SK-N-SH (cell line): ENCODE data around the gene ADAD1. TPM values are rescaled to one million over a fixed set of nuclear protein-coding genes. Genes with fewer than 3 reads are reported as not detected.

Experiments
- CTCF ChIA-PET: fragments of 300-600, 350-600 bp; formaldehyde crosslinking; extraction: SDS; loops from one replicate; lab custom pipeline; 2021; lab: Yijun Ruan, JAX
- POLR2A ChIA-PET: fragments of 350-600 bp; sonication (Branson Sonifier 250); formaldehyde crosslinking; extraction: SDS; loops from one replicate; lab custom pipeline; 2020; ENCODE audit warnings: antibody characterized with exemption, inconsistent platforms; lab: Yijun Ruan, JAX
- DNase-seq: peaks from one replicate; pipeline ENCODE4 v3.0.0; 2012
- H2AFZ ChIP-seq: fragments of 200-600 bp; sonication (generic); 2 replicates; pipeline ENCODE4 v1.8.1; 2016; ENCODE audit warnings: antibody characterized with exemption, mild to moderate bottlenecking, low read depth
- H3F3A ChIP-seq: fragments of 200-600 bp; sonication (generic); replicated peaks from 2 replicates; pipeline ENCODE3; 2016; ENCODE audit warnings: antibody characterized with exemption, mild to moderate bottlenecking; ENCODE audit not compliant: insufficient read depth
- H3K27ac ChIP-seq, 2 experiments: fragments of 200-500 bp in 1 of 2; fragments of 200-600 bp in 1 of 2; sonication (Bioruptor generic) in 1 of 2; sonication (generic), shearing (Covaris generic) in 1 of 2; 2 replicates each; pipeline versions ENCODE4 v1.5.1 to v1.6.1; 2014 to 2016; ENCODE audit warnings: low read depth in 2 of 2, inconsistent platforms in 1 of 2, low read length in 1 of 2, mild to moderate bottlenecking in 1 of 2, mixed read lengths in 1 of 2
- H3K27me3 ChIP-seq: fragments of 200-600 bp; sonication (generic), shearing (Covaris generic); 2 replicates; pipeline ENCODE4 v1.6.1; 2016; ENCODE audit warnings: mixed run types; ENCODE audit not compliant: insufficient read depth
- H3K36me3 ChIP-seq, 2 experiments: fragments of 200-500 bp in 1 of 2; fragments of 200-600 bp in 1 of 2; sonication (Bioruptor generic) in 1 of 2; sonication (generic) in 1 of 2; replicated peaks in 1 of 2; 2 replicates each; pipeline versions ENCODE3 to v1.5.1; 2014 to 2016; ENCODE audit warnings: low read length in 1 of 2, mild to moderate bottlenecking in 1 of 2; ENCODE audit not compliant: insufficient read depth in 2 of 2, control insufficient read depth in 1 of 2
- H3K4me1 ChIP-seq, 2 experiments: fragments of 200-500 bp in 1 of 2; fragments of 200-600 bp in 1 of 2; sonication (Bioruptor generic) in 1 of 2; sonication (generic), shearing (Covaris generic) in 1 of 2; 2 replicates each; pipeline versions ENCODE4 v1.5.1 to v1.6.1; 2014 to 2016; ENCODE audit warnings: low read depth in 1 of 2, low read length in 1 of 2, mixed run types in 1 of 2; ENCODE audit not compliant: insufficient read depth in 2 of 2, control insufficient read depth in 1 of 2
- H3K4me2 ChIP-seq: fragments of 200-600 bp; sonication (generic), shearing (Covaris generic); 2 replicates; pipeline ENCODE4 v1.6.1; 2017; ENCODE audit warnings: mixed run types
- H3K4me3 ChIP-seq, 2 experiments: fragments of 200-500 bp in 1 of 2; fragments of 200-600 bp in 1 of 2; sonication (Bioruptor generic) in 1 of 2; sonication (generic), shearing (Covaris generic) in 1 of 2; 2 replicates each; pipeline versions ENCODE4 v1.5.1 to v1.8.1; 2014 to 2016; ENCODE audit warnings: low read depth in 2 of 2, inconsistent platforms in 1 of 2, low read length in 1 of 2, mild to moderate bottlenecking in 1 of 2, mixed read lengths in 1 of 2, moderate library complexity in 1 of 2
- H3K79me2 ChIP-seq: fragments of 200-600 bp; sonication (generic); 2 replicates; pipeline ENCODE4 v1.8.1; 2017; ENCODE audit warnings: mild to moderate bottlenecking; ENCODE audit not compliant: insufficient read depth
- H3K9ac ChIP-seq: fragments of 200-600 bp; sonication (generic); 2 replicates; pipeline ENCODE4 v1.6.1; 2017; ENCODE audit warnings: mixed run types
- H3K9me2 ChIP-seq: fragments of 200-600 bp; sonication (generic); 2 replicates; pipeline ENCODE4 v1.6.1; 2017; ENCODE audit warnings: mixed run types
- H3K9me3 ChIP-seq: fragments of 200-600 bp; sonication (generic); 2 replicates; pipeline ENCODE4 v1.6.1; 2017; ENCODE audit warnings: mixed run types, mild to moderate bottlenecking, moderate library complexity
- H4K20me1 ChIP-seq: fragments of 200-600 bp; sonication (generic); 2 replicates; pipeline ENCODE4 v1.6.1; 2017; ENCODE audit warnings: mild to moderate bottlenecking, mixed run types; ENCODE audit not compliant: insufficient read depth
- FOSL2 ChIP-seq: IDR thresholded peaks from 2 replicates; pipeline ENCODE4 v1.4.0; 2012; ENCODE audit warnings: low read depth, mild to moderate bottlenecking, moderate library complexity, borderline replicate concordance
- GABPA ChIP-seq: IDR thresholded peaks from 2 replicates; pipeline ENCODE4 v1.4.0; 2012; ENCODE audit warnings: low read depth, mild to moderate bottlenecking
- GATA2 ChIP-seq: sonication (generic); formaldehyde crosslinking; IDR thresholded peaks from 2 replicates; pipeline ENCODE4 v1.5.0; 2020; ENCODE audit warnings: mild to moderate bottlenecking, missing genetic modification reagents
- JUND ChIP-seq: IDR thresholded peaks from 2 replicates; pipeline ENCODE4 v1.4.0; 2012
- MEF2A ChIP-seq: IDR thresholded peaks from 2 replicates; pipeline ENCODE4 v1.4.0; 2012; ENCODE audit warnings: low read depth, borderline replicate concordance
- NFIC ChIP-seq: IDR thresholded peaks from 2 replicates; pipeline ENCODE4 v1.4.0; 2012; ENCODE audit warnings: borderline replicate concordance
- NRF1 ChIP-seq: IDR thresholded peaks from 2 replicates; pipeline ENCODE4 v1.6.1; 2012; ENCODE audit warnings: low read depth, mild to moderate bottlenecking, low read length
- RAD21 ChIP-seq: IDR thresholded peaks from 2 replicates; pipeline ENCODE4 v1.6.1; 2012; ENCODE audit warnings: mild to moderate bottlenecking, low read length
- RCOR1 ChIP-seq: fragments of 150-350 bp; IDR thresholded peaks from 2 replicates; pipeline ENCODE4 v1.6.1; 2017; ENCODE audit warnings: antibody characterized with exemption, low read length
- USF2 ChIP-seq: fragments of 150-350 bp; IDR thresholded peaks from 2 replicates; pipeline ENCODE4 v1.6.1; 2017; ENCODE audit warnings: antibody characterized with exemption, low read length, low read depth, borderline replicate concordance
- ZBTB33 ChIP-seq: IDR thresholded peaks from 2 replicates; pipeline ENCODE4 v1.4.0; 2012; ENCODE audit warnings: low read depth, borderline replicate concordance
- WGBS: methylation state at CpG from one replicate; pipeline ENCODE4 v1.1.6; 2017; ENCODE audit warnings: low lambda C conversion rate; 5-methylcytosine and 5-hydroxymethylcytosine counted together
- polyA plus RNA-seq, 3 experiments: library from polyadenylated mRNA; depleted of rRNA; stranded (reverse); fragments of >200 nt; gene quantifications; 2 replicates each; pipeline ENCODE4 v1.2.3, GENCODE V29; 2012
- TF ChIP-seq, protein P1 (sequence below): fragments of 150-350 bp; IDR thresholded peaks from 2 replicates; pipeline ENCODE4 v1.6.1; 2016; ENCODE audit warnings: mild to moderate bottlenecking, low read depth, low read length
- TF ChIP-seq, protein P2 (sequence below): fragments of 200-600 bp; sonication (generic); IDR thresholded peaks from 2 replicates; pipeline ENCODE4 v1.6.1; 2017; ENCODE audit warnings: antibody characterized with exemption, mild to moderate bottlenecking, moderate library complexity
- TF ChIP-seq, protein P3 (sequence below): IDR thresholded peaks from 2 replicates; pipeline ENCODE4 v1.6.1; 2012; ENCODE audit warnings: mild to moderate bottlenecking, low read depth, low read length, moderate library complexity

The ADAD1 gene
- polyA plus RNA-seq, 1 of the 3 experiments (the other 2 are of a cell fraction): not detected

- H2AFZ ChIP-seq: no peak overlapping the region
- no peak overlapping the region for H3K4me2 ChIP-seq
- H3K27ac ChIP-seq: no peak overlapping the region
- H3K9me2 ChIP-seq: no peaks in the 10 kb centered on the region; the same call in 1 of the 2 replicates
- no peaks in the 10 kb centered on the region for H3F3A ChIP-seq
- ChIA-PET POLR2A (no interaction called here), CTCF (interaction anchor here (0.6 to 0.9 kb wide), 2 partner anchors 17 to 165 kb away, joined by 3 read pairs; no protein-coding TSS in a partner anchor)
- H3K27me3 ChIP-seq: peaks cover 12% of the 10 kb centered on the region; the same call in 1 of the 2 replicates
- no peaks in the 10 kb centered on the region for H3K9me3 ChIP-seq
- H3K79me2 ChIP-seq: no peaks in the 10 kb centered on the region
- no peaks in the 10 kb centered on the region for H3K4me1 ChIP-seq
- no peak for DNase-seq
- no peak overlapping the region for H3K4me3 ChIP-seq
- no peak overlapping the region for H3K9ac ChIP-seq
- no peaks in the 10 kb centered on the region for H3K36me3 ChIP-seq
- WGBS: 20% methylated on average over 3 of the region's 3 CpGs
- no peaks in the 10 kb centered on the region for H4K20me1 ChIP-seq
- TF ChIP-seq NFIC: no peak
- TF ChIP-seq RCOR1: no peak
- TF ChIP-seq, protein P1, sequence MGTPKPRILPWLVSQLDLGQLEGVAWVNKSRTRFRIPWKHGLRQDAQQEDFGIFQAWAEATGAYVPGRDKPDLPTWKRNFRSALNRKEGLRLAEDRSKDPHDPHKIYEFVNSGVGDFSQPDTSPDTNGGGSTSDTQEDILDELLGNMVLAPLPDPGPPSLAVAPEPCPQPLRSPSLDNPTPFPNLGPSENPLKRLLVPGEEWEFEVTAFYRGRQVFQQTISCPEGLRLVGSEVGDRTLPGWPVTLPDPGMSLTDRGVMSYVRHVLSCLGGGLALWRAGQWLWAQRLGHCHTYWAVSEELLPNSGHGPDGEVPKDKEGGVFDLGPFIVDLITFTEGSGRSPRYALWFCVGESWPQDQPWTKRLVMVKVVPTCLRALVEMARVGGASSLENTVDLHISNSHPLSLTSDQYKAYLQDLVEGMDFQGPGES: no peak
- no peak for TF ChIP-seq GABPA
- TF ChIP-seq JUND: no peak
- no peak for TF ChIP-seq RAD21
- no peak for TF ChIP-seq NRF1
- TF ChIP-seq, protein P2, sequence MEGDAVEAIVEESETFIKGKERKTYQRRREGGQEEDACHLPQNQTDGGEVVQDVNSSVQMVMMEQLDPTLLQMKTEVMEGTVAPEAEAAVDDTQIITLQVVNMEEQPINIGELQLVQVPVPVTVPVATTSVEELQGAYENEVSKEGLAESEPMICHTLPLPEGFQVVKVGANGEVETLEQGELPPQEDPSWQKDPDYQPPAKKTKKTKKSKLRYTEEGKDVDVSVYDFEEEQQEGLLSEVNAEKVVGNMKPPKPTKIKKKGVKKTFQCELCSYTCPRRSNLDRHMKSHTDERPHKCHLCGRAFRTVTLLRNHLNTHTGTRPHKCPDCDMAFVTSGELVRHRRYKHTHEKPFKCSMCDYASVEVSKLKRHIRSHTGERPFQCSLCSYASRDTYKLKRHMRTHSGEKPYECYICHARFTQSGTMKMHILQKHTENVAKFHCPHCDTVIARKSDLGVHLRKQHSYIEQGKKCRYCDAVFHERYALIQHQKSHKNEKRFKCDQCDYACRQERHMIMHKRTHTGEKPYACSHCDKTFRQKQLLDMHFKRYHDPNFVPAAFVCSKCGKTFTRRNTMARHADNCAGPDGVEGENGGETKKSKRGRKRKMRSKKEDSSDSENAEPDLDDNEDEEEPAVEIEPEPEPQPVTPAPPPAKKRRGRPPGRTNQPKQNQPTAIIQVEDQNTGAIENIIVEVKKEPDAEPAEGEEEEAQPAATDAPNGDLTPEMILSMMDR: no peak
- no peak for TF ChIP-seq GATA2
- no peak for TF ChIP-seq USF2
- TF ChIP-seq, protein P3, sequence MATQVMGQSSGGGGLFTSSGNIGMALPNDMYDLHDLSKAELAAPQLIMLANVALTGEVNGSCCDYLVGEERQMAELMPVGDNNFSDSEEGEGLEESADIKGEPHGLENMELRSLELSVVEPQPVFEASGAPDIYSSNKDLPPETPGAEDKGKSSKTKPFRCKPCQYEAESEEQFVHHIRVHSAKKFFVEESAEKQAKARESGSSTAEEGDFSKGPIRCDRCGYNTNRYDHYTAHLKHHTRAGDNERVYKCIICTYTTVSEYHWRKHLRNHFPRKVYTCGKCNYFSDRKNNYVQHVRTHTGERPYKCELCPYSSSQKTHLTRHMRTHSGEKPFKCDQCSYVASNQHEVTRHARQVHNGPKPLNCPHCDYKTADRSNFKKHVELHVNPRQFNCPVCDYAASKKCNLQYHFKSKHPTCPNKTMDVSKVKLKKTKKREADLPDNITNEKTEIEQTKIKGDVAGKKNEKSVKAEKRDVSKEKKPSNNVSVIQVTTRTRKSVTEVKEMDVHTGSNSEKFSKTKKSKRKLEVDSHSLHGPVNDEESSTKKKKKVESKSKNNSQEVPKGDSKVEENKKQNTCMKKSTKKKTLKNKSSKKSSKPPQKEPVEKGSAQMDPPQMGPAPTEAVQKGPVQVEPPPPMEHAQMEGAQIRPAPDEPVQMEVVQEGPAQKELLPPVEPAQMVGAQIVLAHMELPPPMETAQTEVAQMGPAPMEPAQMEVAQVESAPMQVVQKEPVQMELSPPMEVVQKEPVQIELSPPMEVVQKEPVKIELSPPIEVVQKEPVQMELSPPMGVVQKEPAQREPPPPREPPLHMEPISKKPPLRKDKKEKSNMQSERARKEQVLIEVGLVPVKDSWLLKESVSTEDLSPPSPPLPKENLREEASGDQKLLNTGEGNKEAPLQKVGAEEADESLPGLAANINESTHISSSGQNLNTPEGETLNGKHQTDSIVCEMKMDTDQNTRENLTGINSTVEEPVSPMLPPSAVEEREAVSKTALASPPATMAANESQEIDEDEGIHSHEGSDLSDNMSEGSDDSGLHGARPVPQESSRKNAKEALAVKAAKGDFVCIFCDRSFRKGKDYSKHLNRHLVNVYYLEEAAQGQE: no peak
- TF ChIP-seq ZBTB33: no peak
- TF ChIP-seq MEF2A: no peak
- TF ChIP-seq FOSL2: no peak
Observed at GRCh38 chr4:122412547-122412946, 33.7 kb downstream of the ADAD1 start.
